D341Med (cell line): ENCODE measurements around the gene ARL15.

ENCODE experiments used
- DNase-seq: peaks from one replicate; pipeline ENCODE4 v3.0.0; 2012; ENCODE audit warnings: low spot score

ARL15 gene

DNA sequence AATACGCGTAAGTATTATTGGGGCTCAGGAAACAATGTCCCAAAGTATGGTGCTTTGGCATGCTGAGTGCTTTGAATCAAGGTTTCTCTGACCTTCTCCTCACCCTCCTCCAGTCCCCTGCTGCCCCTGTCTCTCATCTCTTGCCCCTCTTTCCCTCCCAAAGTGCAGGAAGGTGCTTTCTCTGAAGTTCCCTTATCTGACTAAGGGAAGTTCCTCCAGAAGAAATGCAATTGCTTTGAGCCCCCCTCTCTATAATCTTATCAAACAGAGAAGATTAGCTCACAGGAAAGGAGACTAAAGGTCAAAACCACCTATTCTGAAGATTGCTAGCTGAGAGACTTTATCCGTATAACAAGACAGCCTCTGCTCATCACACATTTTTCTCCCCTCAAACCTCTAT lies 288.1 kb downstream of the ARL15 start:
- no peak for DNase-seq

DNA sequence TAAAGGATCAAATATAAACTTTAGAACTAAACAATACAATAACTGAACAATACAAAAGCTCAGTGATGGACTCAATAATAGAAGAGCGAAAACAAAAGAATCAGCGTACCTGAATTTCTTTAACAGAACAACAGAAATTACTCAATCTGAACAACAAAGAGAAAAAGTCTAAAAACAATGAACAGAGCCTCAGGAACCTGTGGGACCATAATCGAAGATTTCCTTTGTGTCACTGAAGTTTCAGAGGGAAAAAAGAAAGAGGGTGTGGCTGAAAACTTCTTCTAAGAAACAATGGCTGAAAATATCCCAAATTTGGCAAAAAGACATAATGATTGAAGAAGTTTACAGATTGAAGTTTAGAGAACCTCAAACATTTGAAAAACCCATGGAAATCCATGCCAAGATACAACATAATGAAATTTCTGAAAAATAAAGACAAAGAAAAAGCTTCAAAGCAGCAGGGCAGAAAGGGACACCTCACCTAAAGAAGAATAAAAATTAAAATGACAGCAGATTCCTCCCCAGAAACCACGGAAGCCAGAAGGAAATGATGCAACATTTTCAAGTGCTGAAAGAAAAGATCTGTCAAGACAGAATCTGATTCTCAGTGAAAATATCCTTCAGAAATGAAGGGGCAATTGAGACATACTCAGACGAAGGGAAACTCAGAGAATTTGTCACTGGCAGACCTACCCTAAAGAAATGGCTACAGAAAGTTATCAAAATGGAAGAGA lies 288.8 kb downstream of the ARL15 start:
- DNase-seq, result no peak

DNA sequence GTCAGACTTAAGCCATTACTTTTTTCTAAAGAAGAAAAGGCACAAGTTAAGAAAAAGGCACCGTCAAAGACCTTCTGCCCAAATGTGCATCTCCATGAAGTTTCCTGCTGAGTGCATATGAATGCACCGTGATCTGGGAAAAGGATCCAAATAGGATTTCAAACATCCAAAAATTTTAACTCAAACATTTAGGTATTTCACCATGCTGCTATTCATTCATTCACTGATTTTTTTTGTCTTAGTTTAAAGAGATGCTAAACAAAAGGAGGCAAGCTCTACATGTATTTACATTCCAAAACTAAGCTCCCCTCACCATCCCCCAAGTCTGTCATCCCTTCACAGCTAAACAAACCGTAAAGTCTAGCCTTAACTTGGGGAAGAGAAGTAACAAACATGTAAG lies 291.9 kb downstream of the ARL15 start:
- no peak for DNase-seq

DNA sequence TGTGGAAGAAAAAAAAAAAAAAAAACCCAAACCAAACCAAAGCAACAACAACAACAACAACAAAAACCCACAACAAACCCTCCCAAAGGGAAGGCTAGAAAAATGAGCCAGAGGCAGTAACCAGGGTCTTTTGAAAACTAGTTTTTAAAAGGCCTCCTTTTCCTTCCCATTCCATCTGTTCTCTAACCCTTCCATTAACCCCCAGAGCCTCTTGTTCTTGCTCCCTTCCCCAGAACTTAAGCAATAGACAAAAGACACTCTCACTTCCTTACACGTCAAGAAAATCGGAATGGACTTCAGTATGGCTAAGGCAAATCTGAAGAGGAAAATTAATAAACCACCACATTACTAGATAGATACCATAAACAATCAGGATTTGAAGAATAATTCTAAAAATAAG lies 292.8 kb downstream of the ARL15 start:
- DNase-seq, result no peak

DNA sequence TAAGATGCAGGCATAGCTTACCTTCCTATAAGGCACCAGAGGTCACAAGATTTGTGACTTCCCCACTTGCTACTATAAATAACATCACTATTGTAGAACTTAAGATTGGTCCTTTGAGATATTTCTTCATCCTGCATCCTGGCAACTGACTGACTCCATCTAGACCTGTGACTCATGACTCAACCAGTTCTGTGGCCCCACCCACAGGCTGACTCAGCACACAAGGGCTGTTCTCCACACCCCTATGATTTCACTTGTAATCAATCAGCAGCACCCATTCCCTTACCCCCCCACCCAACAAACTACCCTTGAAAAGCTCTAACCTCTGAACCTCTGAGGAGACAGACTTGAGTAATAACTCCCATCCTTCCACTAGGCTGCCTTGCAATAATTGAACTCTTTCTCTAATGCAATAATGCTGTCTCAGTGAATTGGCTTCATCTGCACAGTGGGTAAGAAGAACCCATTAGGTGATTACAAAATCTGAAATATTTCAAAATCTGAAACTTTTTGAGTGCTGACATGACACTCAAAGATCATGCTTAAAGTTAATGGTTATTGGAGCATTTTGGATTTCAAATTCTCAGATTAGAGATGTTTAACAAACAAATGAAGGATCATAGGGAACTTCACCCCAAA lies 296.7 kb downstream of the ARL15 start:
- DNase-seq, result no peak

DNA sequence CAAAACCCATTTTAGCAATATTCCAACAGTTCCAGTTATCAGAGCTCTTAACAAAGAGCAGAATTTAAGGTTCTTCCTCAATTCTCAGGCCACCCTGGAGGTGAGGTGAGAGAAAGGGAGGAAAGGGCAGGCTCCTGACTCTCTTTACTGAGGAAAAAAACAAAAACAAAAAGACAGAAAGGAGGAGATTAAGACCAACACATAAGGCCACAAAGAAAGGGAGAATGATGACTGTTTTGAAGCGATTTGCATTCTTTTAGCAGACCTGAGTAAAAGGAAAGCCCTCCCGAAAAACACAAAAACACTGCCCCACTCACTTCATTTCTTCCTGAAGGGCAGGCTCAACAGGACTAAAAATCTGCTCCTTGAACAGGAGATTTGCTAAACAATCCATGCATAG lies 300.5 kb downstream of the ARL15 start:
- no peak for DNase-seq

DNA sequence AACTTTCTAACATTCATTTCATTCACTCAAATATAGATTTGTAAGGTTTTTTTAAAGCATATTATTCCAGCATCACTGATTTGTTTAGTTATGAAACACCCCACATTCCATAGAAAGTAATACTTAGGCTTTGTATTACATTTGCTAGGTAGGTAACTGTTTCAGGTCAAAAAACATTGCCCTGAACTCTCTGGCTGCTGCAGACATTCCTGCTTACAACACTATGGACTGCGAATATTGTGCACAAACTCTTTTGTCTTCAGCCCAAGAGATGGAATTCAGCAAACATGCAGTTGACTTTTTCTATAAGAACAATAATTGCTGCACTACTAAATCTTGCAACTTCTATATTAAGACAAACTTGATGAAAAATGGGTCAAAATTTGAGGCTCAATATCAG lies 301.0 kb downstream of the ARL15 start:
- DNase-seq, result no peak

DNA sequence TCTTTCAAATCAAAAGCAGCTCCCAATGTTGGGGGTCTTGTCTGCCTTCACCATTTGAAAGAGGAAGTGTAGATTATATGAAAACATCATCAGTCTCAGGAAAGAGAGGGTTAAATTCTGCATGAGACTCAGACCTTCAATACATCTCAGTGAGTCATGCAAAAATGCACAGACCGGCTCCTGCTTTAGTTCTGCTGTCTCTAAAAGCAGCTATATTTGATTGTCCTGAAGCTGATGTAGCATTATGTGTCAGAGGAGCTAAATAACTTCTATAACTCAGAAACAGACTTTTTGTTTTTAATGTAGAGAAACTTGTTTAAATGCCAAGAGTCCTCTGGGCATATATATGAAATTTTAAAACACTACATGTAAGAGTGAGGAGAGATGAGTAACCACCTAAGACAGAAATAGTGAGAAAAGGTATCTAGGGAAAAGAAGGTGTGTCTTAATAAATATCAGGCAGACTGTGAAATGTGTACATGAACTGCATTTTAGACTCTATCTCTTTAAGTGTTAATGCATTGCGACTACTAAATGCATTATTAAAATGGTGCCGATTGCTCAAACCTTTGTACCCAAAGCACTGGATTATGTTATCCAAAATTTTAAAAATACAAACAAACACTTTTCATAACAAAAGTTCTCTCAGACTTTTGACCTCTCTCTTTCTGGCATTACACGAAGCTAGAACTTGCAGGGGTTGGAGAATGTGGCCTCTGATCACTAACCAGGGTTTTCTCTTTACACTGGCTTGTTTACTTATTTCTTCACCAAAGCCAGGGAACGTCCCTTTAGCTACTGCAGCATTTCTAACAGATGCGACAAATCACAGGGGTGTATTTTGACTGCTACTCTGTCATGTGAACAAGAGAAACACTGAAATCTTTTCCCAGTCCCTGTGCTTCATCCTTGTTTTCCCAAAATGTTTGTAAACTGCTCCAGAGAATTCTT lies 302.3 kb downstream of the ARL15 start:
- no peak for DNase-seq

DNA sequence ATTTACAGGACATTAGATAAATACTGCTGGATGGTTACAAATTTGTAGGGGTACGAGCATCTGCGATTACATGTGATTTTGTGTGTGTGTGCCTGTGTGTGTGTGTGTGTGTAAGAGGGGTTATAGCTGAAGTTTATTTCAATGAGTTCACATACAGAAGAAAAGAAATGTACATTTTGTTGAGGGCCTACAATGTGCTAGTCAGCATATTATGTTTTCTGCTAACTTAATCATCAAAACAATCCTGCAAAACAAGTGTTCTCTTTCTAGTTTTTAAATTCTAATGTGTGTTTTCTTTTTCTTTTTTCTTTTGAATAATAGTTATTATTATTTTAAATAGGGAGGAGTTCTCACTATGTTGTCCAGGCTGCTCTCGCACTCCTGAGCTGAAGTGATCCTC lies 305.7 kb downstream of the ARL15 start:
- no peak for DNase-seq

DNA sequence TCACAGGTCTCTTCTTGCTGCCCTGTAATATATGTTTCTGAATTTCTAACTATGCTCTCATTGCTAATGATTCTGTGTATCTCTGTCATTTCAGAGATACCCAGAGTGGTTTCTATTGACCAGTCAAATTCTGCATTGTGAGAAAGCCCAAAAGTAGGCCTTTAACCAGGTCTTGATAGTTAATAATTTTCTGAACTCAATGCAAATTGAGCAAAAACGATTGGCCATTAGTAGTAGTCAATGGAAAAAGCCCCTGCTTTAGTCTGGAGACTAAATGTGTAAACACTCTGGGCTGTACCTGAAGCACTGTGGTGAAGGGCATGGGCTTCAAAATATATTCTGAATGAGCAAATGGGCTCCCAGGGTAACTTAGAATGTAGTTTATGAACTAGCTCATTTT lies 307.6 kb downstream of the ARL15 start:
- DNase-seq, result no peak

DNA sequence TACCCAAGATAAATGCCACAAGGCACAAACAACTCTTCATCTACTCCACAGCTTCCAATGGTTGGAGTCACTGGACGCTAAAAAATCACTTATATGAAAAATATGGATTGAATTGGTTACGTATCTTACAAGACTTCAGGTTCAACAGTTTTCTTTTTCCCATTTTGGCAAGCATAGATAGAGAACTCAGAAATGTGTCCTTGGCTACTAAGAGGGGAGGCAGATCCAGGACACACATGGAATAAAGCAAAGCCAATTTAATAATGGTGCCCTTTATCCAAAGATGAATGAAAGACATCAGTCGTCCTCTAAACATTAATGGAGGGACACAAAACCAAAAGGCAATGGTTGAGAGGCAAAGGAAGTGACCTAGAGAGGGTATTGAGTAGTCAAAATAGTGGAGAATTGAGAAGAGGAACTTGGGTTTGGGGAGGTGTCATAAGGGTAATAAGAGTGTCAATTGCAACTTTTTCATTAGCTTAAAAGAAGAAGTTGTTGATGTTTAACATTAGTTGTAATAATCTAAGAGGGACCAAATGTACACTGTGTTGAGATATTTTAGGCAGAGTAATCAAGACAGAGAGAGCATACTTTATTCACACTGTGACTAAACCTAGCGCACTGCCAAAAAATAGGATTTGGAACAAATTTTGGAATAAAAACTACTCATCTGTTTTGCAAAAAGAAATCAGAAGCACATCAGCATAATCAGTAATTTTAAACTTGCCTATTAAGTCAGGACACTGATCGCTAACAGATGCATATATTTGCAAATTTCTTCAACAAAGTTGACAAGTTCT lies 308.2 kb downstream of the ARL15 start:
- DNase-seq, result no peak

DNA sequence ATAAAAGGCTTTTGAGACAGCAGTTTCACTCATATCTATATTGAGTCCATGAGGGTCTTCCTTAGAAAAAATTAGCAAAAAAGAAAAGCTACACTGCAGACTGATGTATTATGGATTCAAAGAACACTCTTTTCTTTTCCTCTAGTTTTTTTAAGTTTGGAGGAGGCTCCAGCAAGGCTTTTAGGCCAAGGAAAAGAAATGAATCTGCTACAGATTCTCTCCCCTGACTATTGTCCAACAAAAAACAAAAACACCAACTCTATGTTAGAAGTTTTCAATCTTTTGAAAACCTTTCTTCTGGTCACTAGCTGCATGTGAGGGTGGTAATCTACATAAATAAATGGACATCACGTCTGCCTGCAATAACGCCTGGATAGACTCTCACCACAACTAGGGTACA lies 310.4 kb downstream of the ARL15 start:
- no peak for DNase-seq

DNA sequence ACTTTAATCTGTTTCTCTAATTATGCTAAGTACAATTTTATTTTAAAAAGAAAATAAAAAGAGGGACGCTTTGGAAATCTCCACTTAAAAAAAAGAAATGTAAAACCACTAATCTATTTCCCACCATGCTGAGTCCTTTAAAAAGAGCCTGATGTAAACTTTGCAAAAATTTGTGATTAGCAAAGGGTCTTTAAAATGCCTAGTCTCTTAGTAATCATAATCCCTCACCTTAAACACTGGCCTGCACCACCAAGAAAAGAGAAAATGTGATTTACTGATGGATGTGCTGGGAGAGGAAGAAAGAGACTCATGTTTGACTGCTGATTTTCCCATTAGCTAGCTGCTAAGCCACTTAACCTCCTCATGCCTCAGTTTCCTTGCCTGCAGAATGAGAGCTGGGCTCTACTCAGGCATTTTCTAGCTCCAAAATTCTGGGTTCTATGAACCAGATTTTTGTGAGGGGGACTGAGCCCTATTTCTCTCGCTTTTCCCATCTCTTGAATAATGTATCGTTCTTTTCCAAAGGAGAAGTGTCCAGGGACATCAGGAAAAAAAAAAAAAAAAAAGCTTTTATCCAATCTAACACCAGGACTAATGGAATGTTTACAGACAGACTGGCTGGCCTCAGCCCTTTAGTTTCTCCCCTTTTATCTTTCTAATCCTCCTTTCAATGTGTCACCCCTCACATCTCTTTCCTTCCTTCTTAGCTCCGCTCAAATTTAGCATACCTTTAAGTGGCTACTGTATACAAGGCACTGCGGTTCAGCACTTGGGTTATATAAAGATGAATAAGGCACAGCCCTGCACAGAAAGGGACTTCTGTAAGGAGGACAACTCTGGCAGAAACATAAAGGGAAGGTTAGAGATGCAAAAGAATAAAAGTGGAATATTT lies 312.4 kb downstream of the ARL15 start:
- no peak for DNase-seq

DNA sequence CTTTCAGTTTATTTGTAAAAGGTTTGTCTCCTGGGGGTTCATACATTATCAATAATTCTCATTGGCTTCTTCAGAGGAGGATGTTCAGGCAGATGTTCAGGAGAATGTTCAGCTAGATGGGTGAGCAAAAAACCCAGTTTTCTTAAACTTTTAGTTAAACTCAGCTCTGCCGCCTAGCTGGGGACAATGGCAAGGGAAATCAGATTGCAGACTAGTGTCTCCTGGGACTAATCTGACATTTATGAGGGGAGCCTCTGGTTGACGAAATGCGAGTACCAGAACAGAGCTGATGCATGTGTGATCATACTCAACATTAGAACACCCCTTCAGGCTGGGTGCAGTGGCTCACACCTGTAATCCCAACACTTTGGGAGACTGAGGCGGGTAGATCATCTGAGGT lies 314.4 kb downstream of the ARL15 start:
- DNase-seq, result no peak

DNA sequence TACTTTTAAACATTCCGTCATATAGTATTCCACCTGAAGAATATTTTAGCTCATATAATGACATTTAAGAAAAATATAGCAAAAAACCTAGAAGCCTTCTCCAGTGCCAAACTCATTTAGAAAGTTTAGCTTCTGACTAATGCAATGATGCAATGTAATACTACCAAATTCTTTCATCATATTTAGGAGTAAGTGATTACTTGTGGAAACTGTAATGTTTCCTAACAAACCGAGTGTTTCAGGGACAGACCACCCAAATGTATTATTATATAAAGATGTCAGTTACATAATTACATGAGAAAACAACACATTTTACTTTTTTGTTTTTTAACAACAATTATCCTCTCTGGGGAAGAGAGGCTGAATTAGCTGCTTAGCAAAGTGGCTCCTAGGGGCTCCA lies 316.2 kb downstream of the ARL15 start:
- DNase-seq, result no peak

DNA sequence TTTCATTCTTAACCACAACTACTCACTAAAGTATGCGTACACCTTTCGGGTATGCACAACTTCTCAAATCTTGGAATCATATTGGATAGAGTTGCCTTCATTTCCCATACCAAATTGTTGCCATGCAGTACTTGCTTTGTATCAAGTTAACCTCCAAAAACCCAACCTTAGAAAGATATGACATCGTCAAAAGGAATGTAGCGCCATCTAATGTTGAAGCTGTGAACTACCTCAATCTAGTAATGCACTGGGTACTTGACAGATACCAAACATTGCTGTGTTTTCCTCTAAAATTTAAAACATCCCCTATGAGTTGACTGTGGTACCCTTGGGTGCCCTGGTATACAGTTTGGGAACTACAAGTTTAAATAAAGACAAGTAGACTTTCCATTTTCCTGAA lies 318.4 kb downstream of the ARL15 start:
- no peak for DNase-seq

DNA sequence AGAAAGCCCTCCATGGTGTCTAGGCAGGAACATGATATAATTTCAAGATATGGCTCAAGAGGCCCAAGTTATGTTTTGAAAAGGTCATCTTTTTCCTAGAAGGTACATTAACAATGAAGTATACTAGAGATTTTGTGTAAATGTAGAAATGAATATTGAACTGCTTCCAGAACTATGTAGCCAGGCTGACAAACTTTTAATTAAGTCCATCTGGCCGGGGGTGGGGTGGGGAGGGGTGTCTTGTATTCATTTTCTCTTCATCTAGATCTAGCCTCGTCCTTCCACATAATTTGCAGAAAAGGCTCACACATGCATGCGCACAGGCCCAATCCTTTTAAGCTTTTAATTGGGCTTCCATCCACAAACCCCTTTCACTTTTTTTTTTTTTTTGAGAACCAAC lies 323.3 kb downstream of the ARL15 start:
- DNase-seq, result no peak

DNA sequence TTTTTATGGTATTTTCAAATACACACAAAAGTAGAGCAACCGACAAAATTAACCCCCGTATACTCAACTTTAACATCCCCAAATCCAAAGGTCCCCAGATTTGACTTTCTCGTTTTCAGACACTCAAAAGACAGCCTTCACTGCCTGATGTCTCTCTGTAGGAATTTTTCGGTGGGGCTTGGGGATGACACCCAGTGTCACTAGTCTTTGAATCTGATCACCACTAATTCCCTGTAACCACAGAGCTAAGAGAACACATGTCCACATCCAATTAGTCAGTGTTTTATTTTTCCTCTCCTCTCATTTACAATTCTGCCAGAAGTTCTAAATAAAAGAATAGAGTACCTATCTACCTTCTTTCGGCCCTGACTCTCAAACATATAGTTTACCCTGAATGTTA lies 324.6 kb downstream of the ARL15 start:
- DNase-seq, result no peak

DNA sequence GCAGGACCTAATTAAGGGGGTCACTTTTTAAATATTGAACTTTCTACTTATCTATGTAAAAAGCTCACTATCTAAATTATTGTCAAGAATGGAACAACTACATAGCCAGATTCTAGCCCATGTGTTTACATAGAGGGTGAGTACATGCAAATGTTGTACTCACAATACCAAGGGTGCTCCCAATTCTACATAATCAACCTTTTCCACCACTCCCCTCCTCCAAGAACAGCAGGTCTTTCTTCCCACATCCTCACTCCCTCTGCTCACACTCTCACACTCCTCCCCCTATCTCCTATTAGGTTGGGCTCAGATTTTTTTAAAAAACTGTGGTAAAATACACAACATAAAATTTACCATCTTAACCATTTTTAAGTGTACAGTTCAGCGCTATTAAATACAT lies 325.4 kb downstream of the ARL15 start:
- no peak for DNase-seq

DNA sequence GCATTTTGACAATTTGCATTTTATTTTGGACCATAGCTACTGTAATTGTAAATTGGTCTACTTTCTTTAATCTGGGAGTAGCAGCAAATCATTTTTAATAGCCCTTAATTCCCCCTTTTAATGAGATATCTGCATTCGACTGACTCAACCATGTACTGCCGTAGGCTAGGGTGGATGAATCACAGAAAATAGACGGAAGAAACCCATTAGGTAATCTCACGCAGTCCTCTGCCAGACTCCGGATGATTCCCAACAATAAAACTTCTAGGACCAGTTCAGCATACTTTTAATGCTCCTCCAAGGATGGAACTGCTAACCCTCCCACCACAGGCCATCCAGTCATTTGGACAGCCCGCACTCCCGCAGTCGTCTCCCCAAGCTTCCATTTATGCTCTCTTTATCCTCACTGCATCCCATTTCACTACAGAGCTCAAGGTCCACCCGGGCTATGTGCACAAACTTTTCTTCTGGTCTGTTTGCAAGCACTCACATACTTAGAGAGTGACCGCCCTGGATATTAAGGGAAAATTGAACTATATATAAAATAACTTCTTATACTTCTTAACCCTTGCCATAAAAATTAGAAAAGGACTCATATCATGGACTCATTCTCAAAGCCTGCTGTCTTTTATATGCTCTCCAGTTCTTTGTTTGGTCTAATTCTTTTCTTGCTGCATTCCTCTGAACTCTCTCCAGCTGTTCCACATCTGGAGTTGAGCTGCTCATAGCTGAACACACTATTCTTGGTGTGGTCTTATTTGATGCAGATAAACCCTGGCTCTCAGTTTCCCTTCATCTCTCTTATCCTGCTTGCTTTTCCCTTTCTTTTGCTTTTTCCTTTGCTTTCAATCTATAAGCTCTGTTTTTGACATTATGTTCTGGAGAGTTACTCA lies 326.6 kb downstream of the ARL15 start:
- no peak for DNase-seq
